ENCODE results near the gene MRTFA.

- TF ChIP-seq POLR2AphosphoS5 (IDR thresholded peaks at IDR 0.05; ENCODE audit: low read depth, low read length): no peak
- TF ChIP-seq TAF1 (IDR thresholded peaks at IDR 0.05; ENCODE audit: borderline replicate concordance, low read depth, low read length): no peak
- TF ChIP-seq POLR2A (IDR thresholded peaks at IDR 0.05; ENCODE audit: low read depth, low read length): no peak
Observed at GRCh38 chr22:40595497-40596234, 40.9 kb downstream of the MRTFA start.
